VCaP (cell line): ENCODE results near the gene UNC45A.

Experiments used
- H3K27ac ChIP-seq: fragments of 450-650 bp; 2 replicates; pipeline ENCODE4 v1.5.1; 2017
- CTCF ChIP-seq: fragments of 450-650 bp; conservative IDR thresholded peaks from 2 replicates; pipeline ENCODE4 v1.5.1; 2017; ENCODE audit warnings: mild to moderate bottlenecking, moderate library complexity

The UNC45A gene

GRCh38 chr15:90946538-90946937, 11.5 kb downstream of the UNC45A start:
- H3K27ac ChIP-seq, result no peak overlapping the region
- TF ChIP-seq CTCF, result no peak

GRCh38 chr15:90946941-90947576, 12.0 kb downstream of the UNC45A start:
- no peak for TF ChIP-seq CTCF
- H3K27ac ChIP-seq, result no peak overlapping the region

GRCh38 chr15:90947577-90948357, 12.7 kb downstream of the UNC45A start:
- TF ChIP-seq CTCF, result no peak
- no peak overlapping the region for H3K27ac ChIP-seq

GRCh38 chr15:90948506-90948905, 13.4 kb downstream of the UNC45A start:
- H3K27ac ChIP-seq, result no peak overlapping the region
- TF ChIP-seq CTCF, result no peak

- H3K27ac ChIP-seq, result no peak overlapping the region
- TF ChIP-seq CTCF, result no peak
Observed at GRCh38 chr15:90949979-90950675, 15.0 kb downstream of the UNC45A start.

GRCh38 chr15:90950676-90951075, 15.6 kb downstream of the UNC45A start:
- TF ChIP-seq CTCF, result no peak
- H3K27ac ChIP-seq, result no peak overlapping the region

GRCh38 chr15:90952901-90953677, 18.0 kb downstream of the UNC45A start:
- no peak overlapping the region for H3K27ac ChIP-seq
- no peak for TF ChIP-seq CTCF
